ENCODE data around the gene TMEM176A.

The TMEM176A gene

DNA sequence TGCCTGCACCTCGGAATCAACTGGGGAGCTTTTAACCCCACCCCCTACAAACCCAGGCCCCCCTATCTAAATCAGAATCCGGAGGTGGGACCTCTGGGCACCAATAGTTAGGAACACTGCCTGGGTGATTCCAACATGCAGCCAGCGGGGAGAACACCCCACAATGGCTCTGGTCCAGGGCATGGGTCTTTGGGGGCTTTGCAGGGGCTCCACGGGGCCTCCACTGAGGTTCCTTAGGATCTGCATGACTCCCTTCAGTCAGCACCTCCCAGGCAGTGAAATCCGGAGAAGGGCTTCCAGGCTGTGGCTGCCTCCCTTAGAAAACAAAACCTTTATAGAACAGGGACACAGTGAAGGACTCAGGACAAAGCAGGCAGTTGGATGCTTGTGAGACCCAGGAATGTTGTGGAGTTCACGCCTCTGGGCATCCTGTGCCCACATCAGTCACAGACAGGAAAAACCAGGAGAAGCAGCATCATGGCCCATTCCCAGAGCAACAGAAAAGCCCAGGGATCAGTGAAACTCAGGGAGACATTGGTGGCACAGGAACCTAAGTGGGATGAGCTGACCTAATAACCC, 35.2 kb downstream of the TMEM176A start:
- DNase-seq (ENCODE audit: low read depth in 2 of 2) = no peak
- no peak for TF ChIP-seq CTCF (IDR thresholded peaks at IDR 0.05; ENCODE audit: low read depth, low read length)
- H3K4me3 ChIP-seq (replicated peaks in 1 of 2; ENCODE audit: low read depth in 2 of 2, low read length in 2 of 2) = no peak overlapping the region

- no peak overlapping the region for H3K4me3 ChIP-seq (replicated peaks in 1 of 2; ENCODE audit: low read depth in 2 of 2, low read length in 2 of 2)
- TF ChIP-seq CTCF (IDR thresholded peaks at IDR 0.05; ENCODE audit: low read depth, low read length) = no peak
- no peak for DNase-seq (ENCODE audit: low read depth in 2 of 2)
Observed at GRCh38 chr7:150838965-150839650, 38.5 kb downstream of the TMEM176A start.

- DNase-seq (ENCODE audit: low read depth in 2 of 2) = no peak
- TF ChIP-seq CTCF (IDR thresholded peaks at IDR 0.05; ENCODE audit: low read depth, low read length) = no peak
Observed at GRCh38 chr7:150842018-150842417, 41.4 kb downstream of the TMEM176A start.

GRCh38 chr7:150842716-150843115, 42.1 kb downstream of the TMEM176A start:
- no peak for TF ChIP-seq CTCF (IDR thresholded peaks at IDR 0.05; ENCODE audit: low read depth, low read length)
- DNase-seq (ENCODE audit: low read depth in 2 of 2) = no peak
- H3K4me3 ChIP-seq (replicated peaks in 1 of 2; ENCODE audit: low read depth in 2 of 2, low read length in 2 of 2) = no peak overlapping the region

More at GRCh38 chr7:150842018-150842417, 41.4 kb downstream of the TMEM176A start:
- H3K4me3 ChIP-seq (replicated peaks in 1 of 2; ENCODE audit: low read depth in 2 of 2, low read length in 2 of 2) = no peak overlapping the region

GRCh38 chr7:150845421-150845861, 44.9 kb downstream of the TMEM176A start:
- no peak overlapping the region for H3K4me3 ChIP-seq (replicated peaks in 1 of 2; ENCODE audit: low read depth in 2 of 2, low read length in 2 of 2)
- DNase-seq (ENCODE audit: low read depth in 2 of 2) = no peak
- TF ChIP-seq CTCF (IDR thresholded peaks at IDR 0.05; ENCODE audit: low read depth, low read length) = no peak

DNA sequence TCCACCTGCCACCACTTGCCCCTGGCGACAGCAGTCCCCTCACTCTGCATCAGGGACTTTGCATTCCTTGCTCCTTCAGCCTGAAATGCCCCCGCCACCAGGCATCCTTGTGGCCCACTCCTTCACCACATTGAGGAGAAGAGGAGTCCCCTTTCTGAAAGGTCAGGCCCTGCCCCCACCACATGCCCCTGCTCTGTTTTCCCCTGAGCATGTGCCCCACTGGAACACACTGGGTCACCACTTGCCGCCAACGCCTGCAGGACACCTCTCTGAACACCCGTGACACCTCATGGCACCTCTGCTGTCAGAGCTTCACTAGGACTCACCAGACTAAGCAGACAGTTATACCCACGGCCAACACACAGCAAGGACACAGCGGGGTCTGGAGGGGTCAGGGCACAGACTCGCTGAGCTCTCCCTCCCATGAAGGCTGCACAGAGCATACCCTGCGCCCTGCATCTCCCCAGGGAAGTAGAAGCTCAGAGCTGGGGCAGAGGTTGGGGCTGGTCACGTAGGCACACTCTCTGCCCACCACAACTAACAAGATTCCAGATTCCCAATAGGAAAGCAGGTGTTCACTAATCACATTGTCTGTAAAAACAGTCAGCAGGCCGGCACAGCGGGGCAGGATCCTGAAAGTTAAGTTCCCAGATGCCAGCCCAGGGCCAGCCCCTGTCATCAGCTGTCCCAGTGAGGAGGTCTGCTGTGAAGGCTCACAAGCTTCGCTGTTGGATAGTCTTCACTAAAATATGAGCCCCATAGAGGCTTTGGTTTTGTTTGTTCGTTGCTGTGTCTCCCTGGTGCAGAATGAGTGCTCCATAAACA, 45.9 kb downstream of the TMEM176A start:
- no peak for DNase-seq (ENCODE audit: low read depth in 2 of 2)
- H3K4me3 ChIP-seq (replicated peaks in 1 of 2; ENCODE audit: low read depth in 2 of 2, low read length in 2 of 2) = no peak overlapping the region
- TF ChIP-seq CTCF (IDR thresholded peaks at IDR 0.05; ENCODE audit: low read depth, low read length) = no peak
